Measurements from ENCODE around the gene PIAS3.

DNA sequence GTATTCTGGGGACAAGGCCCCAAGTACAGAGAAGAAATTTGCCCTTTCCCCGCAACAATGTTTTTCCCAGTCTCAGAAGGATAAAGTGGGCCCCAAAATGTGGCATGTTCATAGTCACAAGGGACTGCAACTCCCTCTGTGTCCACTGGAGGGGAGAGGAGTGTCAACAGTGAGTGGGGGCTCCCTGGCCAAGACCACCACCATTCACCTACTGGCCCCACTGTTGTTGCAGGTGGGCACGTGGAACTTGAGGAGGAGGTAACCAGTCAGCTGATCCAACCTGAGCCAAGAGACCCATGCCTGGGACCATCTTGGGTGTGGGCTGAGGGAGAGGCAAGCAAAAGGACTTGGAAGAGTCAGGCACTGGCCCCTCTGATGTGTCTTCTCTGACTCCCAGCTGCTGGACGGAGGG is 12.7 kb downstream of the PIAS3 start:
- peak; percentile 61 for TF ChIP-seq CTCF (IDR thresholded peaks at IDR 0.05; ENCODE audit: low read depth, low read length)
- no peak for TF ChIP-seq MAX (IDR thresholded peaks at IDR 0.05; ENCODE audit: low read depth, low read length)
- no peak for TF ChIP-seq POLR2A (IDR thresholded peaks at IDR 0.05; ENCODE audit: extremely low read depth, insufficient read length)

Measured in NB4 (cell line).